HG03457 (cell line): ENCODE results near the gene ERMARD.

Experiments
- ATAC-seq: cut with Tn5 transposase; IDR thresholded peaks from one replicate; pipeline ENCODE4 v1.9.1; 2021; ENCODE audit warnings: moderate number of reproducible peaks; ENCODE audit not compliant: unreplicated experiment

ERMARD gene

DNA sequence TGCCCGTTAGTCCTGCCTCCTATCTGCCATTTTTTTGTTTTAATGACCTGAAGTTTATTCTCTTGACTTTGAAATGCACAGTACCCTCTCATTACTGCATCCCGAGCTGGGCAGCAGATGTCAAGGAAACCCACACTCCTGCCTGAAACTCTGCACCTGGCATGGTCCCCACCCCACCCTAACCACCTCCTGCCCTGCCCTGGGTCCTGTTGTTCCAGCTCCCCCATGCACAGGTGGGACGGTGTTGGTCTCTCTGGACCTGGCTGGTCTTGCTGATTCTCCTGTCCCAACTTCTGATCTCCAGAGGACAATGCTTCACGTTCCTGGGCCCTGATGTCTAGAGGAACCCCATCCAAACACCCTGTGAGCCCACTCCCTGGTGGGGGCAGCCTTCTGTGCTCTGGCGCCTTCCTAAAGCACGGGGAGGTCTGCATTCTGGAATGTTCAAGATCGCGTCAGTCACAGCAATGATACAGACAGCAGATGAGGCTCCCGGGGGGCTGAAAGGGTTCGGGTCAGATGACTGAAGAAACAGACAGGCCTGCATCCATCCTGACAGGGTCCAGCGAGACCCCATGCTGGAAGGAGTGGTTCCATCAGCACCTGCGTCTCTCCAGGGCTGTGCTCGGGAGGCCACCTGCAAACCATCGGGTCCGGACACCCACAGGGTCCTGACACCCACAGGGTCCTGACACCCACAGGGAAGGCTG, 73.6 kb downstream of the ERMARD start:
- ATAC-seq = no peak

DNA sequence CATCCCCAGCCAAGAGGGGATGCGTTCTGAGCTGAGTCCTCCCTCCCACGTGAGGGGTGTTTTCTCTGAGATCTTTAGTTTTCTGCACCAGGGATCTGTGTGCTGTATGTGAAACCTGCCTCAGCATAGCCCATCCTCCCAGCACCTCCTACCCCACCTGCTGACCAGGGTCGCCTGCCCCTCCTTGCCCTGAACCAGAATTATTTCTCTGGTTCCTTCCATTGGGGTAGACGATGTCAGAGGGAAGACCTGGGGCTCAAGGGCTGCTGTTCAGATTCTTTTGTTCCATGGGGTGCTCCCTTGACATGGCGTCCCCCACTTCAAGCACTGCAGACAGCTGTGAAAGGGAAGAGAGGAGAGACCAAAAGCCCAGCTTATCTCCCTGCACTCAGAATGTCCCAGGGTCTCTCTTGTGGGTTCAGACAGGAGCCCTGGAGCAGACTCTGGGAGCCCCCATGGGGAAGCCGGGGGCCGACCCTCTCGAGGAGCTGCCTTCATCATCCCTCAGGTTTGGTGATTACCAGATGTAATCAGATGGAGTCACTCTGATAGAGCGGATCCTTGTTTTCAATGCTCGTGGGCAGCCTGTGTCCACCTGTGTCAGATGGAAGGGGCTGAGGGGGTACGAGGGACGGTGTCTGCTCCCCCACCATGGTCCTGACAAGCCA, 74.3 kb downstream of the ERMARD start:
- no peak for ATAC-seq

DNA sequence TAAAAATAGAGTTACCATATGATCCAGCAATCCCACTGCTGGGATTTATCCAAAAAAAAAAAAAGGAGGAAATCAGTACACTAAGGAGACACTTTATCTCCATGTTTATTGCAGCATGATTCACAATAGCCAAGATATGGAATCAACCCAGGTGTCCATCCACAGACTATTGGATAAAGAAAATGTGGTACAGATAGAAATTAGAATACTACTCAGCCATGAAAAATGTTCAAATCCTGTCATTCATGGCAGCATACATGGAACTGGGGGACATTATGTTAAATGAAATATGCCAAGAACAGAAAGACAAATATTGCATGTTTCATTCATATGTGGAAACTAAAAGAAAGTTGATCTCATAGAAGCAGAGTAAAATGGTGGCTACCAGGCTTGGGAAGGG, 75.3 kb downstream of the ERMARD start:
- ATAC-seq = no peak

DNA sequence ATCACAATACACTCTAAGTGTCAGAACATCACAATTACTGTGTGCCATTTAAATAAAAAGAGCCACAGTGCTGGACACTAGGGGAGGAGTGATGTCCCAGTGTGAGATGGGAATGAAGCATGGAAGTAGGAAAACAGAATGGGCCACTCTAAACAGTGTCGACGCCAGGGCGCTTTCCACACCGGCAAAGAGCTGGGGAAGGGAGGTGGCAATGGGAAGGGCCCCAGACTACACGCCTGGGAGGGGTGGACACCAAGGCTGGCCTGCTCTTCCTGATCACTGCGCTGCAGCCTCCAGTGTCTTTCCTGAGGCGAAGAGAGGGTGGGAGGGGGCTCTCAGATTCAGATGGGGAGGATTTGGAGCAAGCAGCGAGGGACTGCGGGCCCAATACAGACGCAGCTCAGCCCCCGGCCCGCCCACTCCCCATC, 75.9 kb downstream of the ERMARD start:
- ATAC-seq = no peak

DNA sequence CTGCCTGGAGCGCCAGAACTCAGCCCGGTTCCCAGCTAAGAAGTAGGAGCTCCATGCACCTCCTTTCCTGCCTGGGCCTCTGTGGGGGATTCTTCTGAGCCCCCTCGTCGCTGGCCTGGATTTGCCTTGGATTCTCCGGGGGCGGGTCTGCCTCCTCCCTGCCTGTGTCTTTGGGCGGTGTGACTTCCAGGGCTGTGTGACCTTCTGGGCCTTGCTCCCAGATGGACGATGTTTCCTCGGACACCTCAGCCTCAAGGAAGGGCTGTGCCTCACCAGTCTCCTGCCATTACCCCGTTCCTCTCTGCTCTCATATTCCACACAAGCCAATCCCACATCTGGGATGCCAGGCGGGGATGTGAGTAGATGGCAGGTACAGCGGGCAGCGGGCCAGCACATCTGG, 76.8 kb downstream of the ERMARD start:
- ATAC-seq = no peak

DNA sequence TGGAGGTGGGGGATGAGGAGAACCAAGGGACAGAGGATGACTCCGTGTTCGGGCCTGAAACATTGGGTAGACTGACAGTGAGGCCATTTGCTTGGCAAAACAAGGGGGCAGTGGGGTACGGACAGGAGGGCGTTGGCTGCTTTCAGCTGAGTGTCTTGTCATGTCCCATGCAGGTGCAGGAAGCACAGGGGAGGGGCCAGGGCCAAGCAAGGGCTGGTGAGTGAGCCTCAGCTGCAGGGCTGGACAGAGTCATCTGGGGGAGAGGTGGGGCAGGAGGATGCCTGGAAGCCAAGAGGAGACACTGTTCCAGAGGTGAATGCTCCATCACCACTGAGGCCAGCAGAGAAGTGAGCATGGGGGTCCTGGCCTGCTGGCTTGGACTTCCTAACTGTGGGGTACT, 78.4 kb downstream of the ERMARD start:
- ATAC-seq = no peak

DNA sequence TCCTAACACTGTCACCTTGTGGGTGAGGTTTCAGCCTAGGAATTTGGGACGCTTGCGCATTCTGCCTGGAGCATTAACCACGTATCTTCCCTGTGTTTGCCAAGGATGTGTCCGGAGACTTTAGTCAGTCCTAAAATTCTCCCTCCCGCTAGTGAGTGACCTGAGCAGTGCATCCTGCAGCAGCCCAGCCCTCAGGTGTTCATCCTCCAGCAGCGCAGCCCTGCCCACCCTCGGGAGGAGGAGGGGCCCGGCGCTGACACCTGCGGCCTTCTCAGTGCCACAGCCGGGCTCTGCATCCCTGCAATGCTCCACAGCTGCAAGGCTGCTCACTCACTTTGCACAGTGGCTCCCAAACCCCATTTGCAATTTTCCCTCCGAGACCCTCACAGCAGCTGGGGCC, 79.5 kb downstream of the ERMARD start:
- no peak for ATAC-seq
